Activated CD4-positive, alpha-beta T cell treated with anti-CD3 and anti-CD28 coated beads for 48 hours (primary cell): ENCODE measurements around the gene ERBB4.
"Not testable (repeated sequence)": the region's sequence is repeated elsewhere in the genome, so short reads cannot be mapped to it uniquely, and the experiment has no call there.

ENCODE experiments used
- DNase-seq: peaks from one replicate; pipeline ENCODE4 v3.0.0-alpha.2; 2020

Gene ERBB4

DNA sequence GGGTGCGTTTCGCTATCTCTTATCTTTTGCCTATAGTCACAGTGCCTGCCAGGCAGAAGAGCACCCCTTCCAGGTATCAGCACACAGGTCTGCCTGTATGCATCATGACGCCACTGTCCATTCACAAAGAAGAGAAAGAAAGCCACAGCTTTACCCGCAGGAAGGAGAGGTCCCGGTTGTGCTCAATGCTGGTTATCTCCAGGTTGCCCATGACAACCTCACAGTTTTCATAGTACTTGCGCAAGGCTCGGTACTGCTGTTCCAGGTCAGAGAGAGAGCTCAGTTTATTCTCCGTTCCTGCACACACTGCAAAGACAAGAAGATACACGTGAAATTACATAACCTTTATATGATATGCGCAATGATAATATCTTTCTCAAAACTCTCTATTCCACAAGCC, 414.0 kb downstream of the ERBB4 start:
- no peak for DNase-seq

DNA sequence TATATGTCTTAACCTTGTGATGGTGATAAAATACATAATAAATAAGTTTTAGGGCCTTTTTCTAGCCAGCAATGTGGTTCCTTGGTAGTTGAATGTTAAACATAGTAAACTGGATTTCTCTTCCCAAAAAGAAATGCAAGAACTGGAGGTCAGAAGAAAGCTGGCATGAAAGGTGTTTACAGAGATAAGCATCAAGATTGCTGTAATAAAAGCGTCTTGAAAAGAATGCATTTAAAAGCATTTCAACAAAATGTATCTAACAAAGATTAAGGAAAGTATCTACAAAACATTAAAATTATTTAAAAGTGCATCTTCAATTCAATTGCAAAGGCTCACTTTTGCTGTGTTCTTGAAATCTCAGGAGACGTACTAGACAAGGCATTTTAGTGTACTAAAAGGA, 419.0 kb downstream of the ERBB4 start:
- no peak for DNase-seq

DNA sequence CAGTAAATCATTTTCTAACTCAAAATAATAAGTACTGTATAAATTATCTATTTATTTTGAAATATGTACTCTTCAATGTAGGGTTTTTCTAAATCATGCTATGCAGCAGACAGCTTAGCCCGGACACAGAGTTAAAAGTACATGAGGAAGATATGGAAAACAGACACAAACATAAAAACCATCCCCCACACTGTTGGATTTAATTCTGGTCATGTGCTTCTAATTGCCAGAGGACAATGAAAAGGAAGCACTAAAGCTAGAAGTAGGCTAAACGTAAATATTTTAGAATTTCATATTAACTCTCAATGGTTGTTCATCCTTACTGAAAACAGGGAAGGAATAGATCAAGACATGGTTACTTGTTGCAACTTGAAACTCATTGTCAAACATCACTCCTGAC, 420.7 kb downstream of the ERBB4 start:
- no peak for DNase-seq

DNA sequence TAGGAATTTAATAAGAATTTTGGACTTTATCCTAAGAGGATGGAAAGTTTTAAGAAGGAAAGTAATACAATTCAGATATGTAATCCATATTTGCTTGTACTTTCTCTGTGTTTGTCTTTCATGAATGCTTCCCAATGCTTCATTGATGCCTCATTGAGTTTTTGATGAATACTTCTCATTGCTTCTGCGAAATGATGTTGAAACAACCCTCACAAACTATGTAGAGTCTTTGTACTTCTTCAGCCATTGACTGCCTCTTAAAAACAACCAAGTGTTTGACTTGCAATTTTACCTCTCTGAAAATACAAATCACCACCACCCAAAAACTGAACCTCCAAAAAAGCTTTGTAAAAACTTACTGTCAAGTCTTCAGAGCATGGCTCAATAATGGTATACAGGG, 424.1 kb downstream of the ERBB4 start:
- no peak for DNase-seq

DNA sequence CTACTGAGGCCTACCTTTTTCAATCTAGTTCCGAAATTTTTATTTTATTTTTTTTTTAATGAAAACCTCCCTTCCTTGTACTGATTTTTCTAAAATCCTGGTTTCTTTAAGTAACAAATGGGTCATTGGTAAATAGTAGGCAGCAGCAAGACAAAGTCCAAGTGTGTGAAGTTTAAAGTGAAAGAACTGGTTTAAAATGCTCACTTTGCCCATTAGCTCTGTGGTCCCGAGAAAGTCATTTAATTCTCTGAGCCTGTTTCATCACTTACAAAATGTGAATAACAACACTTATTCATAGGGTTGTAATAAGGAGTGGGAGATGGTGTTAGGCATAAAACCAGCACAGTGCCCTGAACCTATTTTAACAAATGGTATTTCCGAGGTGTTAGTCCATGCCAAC, 426.2 kb downstream of the ERBB4 start:
- no peak for DNase-seq

DNA sequence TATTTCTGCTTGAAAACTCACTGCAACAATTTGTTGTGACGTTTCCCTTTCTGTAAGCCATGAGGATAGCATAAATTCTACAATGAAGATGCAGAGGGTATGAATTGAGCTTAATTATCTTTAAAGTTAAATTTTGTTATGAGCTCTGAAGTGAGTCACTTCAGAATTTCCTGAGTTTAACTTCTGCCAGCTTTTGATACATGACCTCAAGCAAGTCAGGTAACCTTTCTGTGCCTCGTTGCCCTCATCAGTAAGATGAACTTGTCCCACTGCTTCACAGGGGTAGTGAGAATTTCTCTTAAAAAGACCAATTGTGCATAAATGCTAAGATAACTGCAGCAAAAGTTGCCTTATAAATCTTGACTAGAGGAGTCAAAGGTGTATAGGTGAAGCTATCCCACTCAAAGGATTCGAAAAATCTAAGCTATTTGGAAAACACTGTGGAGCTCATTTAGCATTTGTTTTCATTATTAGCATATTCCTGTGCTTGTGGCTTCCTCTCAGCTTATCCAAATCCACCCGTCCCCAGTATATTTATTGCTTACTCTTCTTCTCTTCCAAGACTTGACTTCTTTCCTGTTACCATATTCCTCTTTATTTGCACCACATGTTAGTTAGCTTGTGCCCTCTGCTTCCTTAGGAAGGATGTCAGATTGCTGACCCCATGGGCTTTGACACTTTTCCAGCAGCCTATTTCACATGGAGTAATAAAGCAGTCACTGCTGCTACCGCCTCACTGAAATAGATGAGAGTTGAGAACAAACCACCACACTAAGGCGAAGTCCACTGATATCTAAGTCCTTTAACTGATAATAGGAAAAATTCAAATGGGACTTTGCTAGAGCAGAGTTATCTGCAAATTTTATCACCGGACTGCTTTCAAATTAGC, 428.6 kb downstream of the ERBB4 start:
- no peak for DNase-seq

DNA sequence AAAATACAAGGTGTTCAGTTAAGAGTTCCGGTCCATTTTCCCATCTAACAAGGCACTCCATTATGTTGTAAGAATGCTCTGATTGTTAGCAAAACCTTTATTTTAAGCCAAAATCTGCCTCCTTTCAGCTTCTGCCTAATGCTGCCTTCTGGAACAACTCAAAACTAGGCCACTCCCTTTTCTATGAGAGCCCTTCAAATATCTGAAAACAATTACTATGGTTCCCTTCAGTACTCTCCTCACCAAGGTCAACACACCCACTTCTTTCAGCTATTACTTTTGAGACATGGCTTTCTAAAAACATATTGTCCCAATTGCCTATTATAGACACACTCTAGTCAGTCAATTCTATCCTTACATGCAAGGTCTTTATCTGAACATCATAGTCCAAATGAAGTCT, 429.4 kb downstream of the ERBB4 start:
- DNase-seq: no peak

DNA sequence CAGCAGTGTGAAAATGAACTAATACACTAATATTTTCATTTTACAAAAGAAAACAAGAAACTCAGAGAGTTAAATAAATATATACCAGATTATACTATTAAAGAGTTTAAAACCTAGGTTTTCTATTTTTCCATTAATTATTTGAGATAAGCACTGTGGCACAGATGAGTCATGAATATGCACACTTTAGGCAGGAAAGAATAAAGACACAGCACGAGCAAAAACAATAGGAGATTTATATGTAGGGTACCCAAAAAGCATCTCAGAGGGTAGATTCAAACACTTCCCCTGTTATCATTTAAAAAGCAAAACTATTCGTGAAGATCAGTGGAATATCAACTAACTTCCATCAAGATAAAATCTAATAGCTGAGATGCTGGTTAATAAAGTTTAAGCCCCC, 430.6 kb downstream of the ERBB4 start:
- no peak for DNase-seq

DNA sequence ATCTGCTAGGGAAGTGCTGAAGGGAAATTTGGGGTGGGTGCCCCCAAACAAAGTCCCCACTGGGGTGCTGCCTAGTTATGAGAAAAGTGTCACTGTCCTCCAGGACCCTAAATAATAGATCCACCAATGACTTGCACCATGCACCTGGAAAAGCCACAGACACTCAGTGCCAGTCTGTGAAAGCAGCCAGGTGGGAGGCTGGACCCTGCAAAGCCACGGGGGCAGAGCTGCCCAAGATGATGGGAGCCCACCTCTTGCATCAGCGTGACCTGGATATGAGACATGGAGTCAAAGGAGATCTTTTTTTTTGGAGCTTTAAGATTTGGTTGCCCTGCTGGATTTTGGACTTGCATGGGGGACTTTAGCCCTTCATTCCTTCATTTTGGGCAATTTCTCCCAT, 431.6 kb downstream of the ERBB4 start:
- DNase-seq: no peak

DNA sequence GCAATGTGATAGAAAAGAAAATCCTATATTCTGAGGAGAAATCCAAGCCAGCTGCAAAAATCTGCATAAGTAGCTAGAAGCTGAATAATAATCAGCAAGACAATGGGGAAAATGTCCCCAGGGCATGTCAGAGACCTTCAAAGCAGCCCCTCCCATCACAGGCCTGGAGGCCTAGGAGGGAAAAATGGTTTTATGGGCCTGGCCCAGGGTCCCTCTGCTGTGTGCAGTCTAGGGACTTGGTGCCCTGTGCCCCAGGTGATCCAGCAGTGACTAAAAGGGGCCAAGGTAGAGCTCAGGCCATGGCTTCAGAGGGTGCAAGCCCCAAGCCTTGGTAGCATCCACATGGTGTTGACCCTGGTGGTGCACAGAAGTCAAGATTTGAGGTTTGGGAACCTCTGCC, 432.1 kb downstream of the ERBB4 start:
- not testable (repeated sequence) for DNase-seq

DNA sequence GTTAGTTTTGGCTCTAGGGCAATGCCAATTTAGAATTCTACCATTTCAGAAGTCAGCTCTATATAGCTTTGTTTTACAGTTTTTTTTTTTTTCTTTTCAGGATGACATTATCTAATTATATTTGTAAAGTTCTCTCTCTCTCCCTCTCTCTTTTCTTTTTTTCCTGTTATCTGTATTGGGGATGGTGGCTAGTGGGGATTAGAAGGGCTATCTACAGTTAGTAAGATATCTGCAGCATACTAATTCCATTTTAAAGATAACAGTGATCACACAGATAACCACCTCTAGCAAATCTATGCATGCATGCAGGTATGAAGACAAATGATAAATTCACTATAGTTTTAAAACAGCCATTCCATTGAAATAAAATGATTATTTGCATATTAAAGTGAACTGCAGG, 438.9 kb downstream of the ERBB4 start:
- no peak for DNase-seq

DNA sequence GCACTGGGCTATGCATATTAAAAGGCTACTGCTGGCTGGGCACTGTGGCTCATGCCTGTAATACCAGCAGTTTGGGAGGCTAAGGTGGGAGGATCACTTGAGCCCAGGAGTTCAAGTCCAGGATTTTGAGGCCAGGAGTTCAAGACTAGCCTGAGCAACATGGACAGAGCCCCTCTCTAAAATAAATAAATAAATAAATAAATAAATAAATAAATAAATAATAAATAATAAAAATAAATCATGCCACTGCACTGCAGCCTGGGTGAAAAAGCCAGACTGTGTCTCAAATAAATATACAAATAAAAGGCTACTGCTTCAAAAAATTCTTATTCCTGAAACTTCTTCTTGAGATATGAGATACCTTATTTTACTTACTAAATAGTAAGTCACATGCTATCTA, 439.6 kb downstream of the ERBB4 start:
- DNase-seq: no peak

DNA sequence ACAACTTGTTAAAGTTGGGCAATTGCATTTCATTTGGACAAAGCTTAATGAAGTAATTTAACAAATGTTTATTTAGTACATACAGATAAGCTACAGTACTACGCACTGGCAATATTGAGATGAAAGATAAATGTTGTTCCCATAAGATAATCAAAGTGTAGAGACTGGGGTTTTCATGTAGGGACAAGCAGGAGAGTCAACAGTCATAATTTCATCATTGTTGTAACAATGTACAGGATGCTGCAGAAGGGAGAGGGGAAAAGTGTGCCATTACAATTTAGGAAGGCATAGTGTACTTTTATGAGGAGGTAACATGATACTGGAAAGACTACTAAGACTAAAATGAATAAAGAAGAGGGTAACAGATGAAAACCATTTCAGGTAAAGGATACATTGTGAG, 441.6 kb downstream of the ERBB4 start:
- no peak for DNase-seq

DNA sequence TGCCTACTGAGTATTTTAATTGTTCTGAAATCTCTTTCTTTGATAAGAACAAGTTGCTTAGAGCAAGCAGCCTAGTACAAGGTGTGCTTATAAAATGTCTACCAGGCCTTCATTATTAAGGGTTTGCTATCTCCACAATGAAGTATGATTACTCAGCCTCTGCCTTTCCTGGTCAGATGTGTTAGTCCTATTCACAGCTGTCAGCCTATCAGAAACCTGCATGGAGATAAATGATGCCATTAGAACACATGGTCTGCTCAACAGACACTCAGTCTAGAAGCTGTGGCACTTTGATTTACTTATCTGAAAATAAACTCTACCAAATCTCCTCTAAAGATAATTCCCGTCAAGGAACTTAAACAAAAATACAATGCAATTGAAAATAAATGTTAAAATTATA, 448.7 kb downstream of the ERBB4 start:
- no peak for DNase-seq

DNA sequence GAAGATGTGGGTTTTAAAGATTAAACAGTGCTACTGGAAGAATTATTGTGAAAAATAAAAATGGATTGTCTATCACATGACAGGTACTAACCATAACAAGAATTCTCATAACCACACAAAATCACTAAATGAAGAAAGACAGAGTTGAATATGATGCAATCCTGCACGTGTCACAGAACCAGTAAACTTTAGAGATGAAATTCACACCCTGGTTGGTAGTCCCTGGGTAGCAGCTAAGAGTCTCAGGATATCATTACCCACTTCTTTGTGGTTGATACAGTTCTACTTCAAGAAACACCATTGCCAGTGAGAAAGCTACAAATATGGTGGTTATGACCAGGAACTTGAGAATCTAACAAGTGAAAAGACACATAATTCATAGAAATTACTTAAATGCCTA, 450.2 kb downstream of the ERBB4 start:
- no peak for DNase-seq

DNA sequence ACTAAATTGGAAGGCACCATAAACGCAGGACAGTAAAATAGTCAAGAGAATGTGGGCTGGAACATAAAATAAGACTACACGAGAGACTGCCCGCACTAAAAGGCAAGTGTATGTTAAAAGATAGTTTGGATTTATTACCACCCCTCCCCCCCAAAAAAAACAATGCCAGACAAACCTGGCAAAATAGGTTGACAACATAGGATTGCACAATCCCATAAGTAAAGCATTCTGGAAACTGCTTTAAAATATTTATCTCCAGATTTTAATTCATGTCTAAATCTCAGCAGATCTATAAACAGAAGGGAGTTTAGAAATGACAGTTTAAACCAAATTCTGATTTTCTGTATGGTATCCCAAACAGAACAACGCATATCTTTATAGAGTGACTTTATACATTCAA, 455.1 kb downstream of the ERBB4 start:
- DNase-seq: no peak

DNA sequence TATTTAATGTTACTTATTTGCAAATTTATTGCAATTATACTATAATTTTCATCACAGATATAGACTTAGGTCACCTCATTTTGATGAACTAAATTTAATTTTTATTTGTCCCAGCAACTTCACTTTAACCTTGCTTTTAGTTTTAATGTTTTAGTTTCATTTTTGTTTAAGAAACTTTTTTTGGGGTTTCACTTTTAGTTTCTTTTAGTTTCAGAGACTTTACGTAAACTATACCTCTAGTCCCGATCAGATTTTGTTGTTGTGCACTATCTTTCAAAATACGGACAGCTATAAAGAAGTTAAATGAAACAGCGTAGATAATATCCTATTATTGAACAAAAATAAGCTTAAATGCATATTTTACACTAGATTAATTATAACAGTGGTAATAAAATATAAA, 460.5 kb downstream of the ERBB4 start:
- no peak for DNase-seq

DNA sequence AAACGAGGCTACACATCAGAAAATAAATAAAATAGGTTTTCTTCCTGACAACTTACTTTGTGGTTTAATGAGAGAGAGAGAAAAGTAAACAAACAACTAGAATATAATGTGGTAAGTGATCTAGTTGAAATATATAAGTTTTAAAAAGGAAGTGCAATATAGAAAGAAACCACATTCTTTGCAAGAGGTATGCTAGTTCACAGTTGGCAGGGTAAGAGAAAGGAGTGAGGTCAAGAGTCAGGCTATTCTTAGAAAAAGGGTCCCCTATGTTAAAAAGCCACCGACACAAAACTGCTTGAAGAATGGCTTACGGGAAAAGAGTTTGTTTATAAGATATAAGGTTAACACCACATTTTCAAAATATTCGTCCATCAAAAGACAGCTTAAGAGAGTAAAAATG, 462.1 kb downstream of the ERBB4 start:
- DNase-seq: no peak

DNA sequence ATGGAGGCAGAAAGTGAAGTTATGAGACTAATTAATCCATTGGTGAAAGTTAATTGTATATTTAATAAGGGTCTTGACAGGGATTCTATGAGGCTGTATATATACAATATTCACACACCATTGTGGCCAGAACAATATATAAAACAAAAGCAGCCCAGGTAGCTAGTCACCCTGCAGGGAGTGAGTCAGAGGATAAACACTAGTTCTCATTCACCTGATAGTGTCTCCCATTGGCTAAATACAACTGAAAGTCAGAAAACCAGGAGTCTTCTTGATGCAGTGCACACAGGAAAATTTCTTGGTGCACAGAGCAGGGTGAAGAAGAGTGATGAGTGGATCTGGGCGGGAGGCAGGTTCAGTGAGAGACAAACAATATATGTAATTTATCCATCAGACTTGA, 465.2 kb downstream of the ERBB4 start:
- no peak for DNase-seq

DNA sequence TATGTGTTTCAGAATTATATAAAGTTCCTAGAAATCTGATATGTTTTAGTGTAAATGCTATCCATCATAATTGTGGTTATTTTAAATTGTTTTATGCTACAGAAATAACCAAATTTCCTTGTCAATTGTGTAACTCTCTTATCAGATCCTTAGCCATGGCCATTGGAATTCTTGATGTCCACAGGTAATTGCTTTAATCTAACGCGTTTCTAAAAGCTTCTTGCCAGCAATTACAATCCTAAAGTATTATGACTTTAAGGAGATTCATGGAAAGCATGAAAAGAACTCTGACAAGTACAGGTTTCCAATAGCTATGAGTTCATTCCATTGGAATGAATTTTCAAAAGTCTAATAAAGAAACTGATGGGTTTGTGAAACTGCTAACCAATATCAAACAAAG, 472.1 kb downstream of the ERBB4 start:
- DNase-seq: no peak

DNA sequence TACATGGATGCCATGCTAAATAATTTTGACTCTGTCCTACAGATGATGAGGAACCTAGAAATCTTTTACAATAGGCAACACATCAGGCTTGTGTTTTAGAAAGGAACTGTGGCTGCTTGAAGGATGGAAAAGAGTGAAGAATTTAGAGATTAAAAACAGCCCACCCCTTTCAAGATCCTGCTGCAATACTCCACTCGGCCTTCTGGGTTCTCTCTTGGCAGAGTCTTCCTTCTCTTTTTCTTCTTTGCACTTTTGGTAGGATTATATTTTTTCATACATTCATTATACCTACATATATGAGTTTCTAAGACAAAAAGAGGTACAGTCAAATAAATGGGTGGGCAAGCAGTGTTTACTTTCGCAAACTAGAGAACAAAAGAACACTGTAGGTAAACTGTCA, 474.3 kb downstream of the ERBB4 start:
- no peak for DNase-seq

DNA sequence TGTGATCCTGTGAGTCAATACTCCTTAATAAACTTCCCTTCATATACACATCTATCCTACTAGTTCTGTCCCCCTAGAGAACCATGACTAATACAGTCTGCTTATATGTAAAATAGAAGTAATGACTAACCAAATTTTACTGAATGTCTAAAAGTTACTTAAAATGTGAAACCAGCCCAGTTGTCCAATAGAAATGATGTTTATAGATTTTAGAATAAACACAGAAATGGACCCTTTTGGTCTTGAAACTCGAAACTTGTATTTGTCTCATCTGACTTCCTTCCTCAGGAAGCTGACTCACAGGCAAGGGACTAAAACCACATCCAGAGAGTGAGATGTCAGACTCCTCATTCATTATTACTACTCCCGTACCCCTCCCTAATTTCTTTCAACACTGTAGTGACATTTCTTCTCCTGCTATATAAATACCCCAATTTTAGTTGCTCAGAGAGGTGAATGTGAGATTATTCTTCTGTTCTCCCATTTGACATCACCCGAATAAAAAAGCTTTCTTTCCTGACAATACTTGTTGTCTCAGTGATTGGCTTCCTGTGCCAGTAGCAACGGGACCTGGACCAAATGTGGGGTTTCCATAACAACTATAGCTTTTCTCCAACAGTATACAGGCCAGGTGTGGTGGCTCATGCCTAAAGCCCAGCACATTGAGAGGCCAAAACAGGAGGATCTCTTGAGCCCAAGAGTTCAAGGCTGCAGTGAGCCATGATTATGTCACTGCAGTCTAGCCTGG, 486.0 kb downstream of the ERBB4 start:
- no peak for DNase-seq

DNA sequence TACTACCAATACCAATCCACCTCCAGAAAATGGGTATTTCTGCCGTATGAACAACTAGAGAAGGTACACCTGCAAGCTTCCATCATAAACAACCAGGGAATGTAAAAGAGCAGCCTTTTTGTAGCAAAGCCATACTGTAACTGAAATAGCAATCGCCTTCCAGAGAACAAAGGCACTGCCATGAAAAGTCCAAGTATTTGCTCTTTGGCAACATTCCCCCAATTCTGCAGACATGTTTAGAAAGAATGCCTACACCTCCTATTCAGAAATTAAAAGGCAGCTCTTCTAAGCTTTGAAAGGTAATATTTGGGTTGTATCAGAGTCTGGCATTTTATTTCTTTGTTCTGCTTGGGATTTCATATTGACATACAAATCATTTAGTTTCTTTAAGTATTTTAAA, 487.7 kb downstream of the ERBB4 start:
- DNase-seq: no peak

DNA sequence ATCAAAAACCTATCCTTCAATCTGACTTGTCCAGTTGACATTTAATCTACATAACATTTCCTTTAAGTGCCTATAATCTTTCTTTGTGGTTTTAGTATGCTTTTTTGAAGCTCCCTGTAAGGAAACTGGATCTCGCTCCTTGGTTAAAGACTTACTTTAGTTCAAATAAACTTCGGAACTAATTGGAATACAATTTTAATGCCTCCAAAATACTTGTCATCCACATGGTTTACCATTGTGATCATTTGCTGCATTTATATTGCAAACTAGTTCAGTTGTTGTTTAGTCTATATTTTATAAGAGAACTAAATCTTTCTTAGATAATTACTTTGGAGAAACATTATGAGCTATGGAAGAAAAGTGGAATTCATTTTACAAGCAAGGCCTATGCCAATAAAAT, 496.0 kb downstream of the ERBB4 start:
- no peak for DNase-seq

DNA sequence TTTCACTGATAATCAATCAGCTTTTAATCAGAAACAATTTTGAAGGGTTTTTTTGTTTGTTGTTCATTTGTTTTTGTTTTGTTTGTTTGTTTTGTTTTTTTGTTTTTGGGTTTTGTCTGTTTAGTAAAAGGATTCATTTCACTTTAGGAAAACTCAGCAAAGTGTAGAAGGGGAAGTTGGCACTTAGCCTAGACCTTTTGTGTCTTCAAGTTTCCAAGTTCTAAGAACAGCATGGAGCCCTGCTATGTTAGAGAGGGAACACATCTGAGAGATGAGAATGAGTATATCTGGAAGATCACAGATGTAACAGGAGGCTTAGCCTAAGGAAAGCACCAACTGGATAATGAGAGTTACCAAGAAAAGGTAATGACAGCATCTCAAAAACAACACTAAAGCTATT, 501.5 kb downstream of the ERBB4 start:
- no peak for DNase-seq
